Skeletal muscle tissue (tissue), 4 donors: ENCODE results near the gene MRPS12. TPM values are rescaled to one million over a fixed set of nuclear protein-coding genes. Genes with fewer than 3 reads are reported as not detected.

Source experiments
- H3K27ac ChIP-seq: one replicate; pipeline ENCODE4 v1.7.0; 2013; ENCODE audit warnings: mild to moderate bottlenecking, low read depth, low read length, inconsistent platforms
- H3K27me3 ChIP-seq, 3 donors: one replicate each; pipeline ENCODE4 v1.7.0; 2013; ENCODE audit warnings: low read length in 3 of 3; ENCODE audit not compliant: control insufficient read depth in 3 of 3, insufficient read depth in 3 of 3
- H3K36me3 ChIP-seq, 3 donors: one replicate each; pipeline ENCODE4 v1.7.0; 2013; ENCODE audit warnings: low read length in 3 of 3; ENCODE audit not compliant: control insufficient read depth in 3 of 3, insufficient read depth in 3 of 3
- H3K4me1 ChIP-seq, 3 donors: one replicate each; pipeline ENCODE4 v1.7.0; 2013; ENCODE audit warnings: low read length in 3 of 3, mild to moderate bottlenecking in 3 of 3; ENCODE audit not compliant: control insufficient read depth in 3 of 3, insufficient read depth in 3 of 3
- H3K4me3 ChIP-seq, 3 donors: one replicate each; pipeline ENCODE4 v1.7.0; 2013; ENCODE audit warnings: low read length in 3 of 3
- H3K9ac ChIP-seq, 3 donors: one replicate each; pipeline ENCODE4 v1.7.0; 2013; ENCODE audit warnings: low read length in 3 of 3, mild to moderate bottlenecking in 3 of 3, moderate library complexity in 2 of 3, low read depth in 1 of 3
- H3K9me3 ChIP-seq, 3 donors: one replicate each; pipeline ENCODE4 v1.7.0; 2013; ENCODE audit warnings: low read length in 3 of 3; ENCODE audit not compliant: control insufficient read depth in 3 of 3
- total RNA-seq: library from RNA; depleted of rRNA; stranded (reverse); fragments of >200 nt; gene quantifications from one replicate; pipeline ENCODE4 v1.2.3, GENCODE V29; 2014
- donor health status: Osteomylitis.

Gene MRPS12
- total RNA-seq, 1 donor from 2014 or later, result 21.9 TPM

GRCh38 chr19:38980583-38981374, 50.0 kb downstream of the MRPS12 start:
- peaks cover 0 to 8% (median 6%) of the 10 kb centered on the region in 3 donors for H3K4me1 ChIP-seq
- H3K4me3 ChIP-seq, result peak overlapping the region in 1 of 3 donors; percentile 14
- H3K27me3 ChIP-seq, result peaks cover 7 to 13% (median 10%) of the 10 kb centered on the region in 3 donors
- H3K36me3 ChIP-seq, result no peaks in the 10 kb centered on the region
- H3K9me3 ChIP-seq, result peaks cover 6 to 7% (median 7%) of the 10 kb centered on the region in 3 donors
- no peak overlapping the region for H3K9ac ChIP-seq
- no peak overlapping the region for H3K27ac ChIP-seq

Other genes with a start within 250 kb of the MRPS12 start
- 0.52 TPM for gene CAPN12, start 186.5 kb upstream of the MRPS12 start, total RNA-seq
- gene LGALS7, start 157.4 kb upstream of the MRPS12 start, total RNA-seq, result 1.0 TPM
- not detected for gene LGALS7B, start 141.7 kb upstream of the MRPS12 start, total RNA-seq
- gene LGALS4, start 118.0 kb upstream of the MRPS12 start, total RNA-seq, result not detected
- 36.5 TPM for gene ECH1, start 99.2 kb upstream of the MRPS12 start, total RNA-seq
- gene HNRNPL, start 81.0 kb upstream of the MRPS12 start, total RNA-seq, result 195 TPM
- 3.7 TPM for gene RINL, start 52.7 kb upstream of the MRPS12 start, total RNA-seq
- 125 TPM for gene SIRT2, start 31.3 kb upstream of the MRPS12 start, total RNA-seq
- 4.7 TPM for gene NFKBIB, start 31.0 kb upstream of the MRPS12 start, total RNA-seq
- gene CCER2, start 18.8 kb upstream of the MRPS12 start, total RNA-seq, result 1.0 TPM
- 11.5 TPM for gene SARS2, start 181 bp upstream of the MRPS12 start, total RNA-seq
- 15.1 TPM for gene FBXO17, start 44.8 kb downstream of the MRPS12 start, total RNA-seq
- 1.0 TPM for gene FBXO27, start 101.6 kb downstream of the MRPS12 start, total RNA-seq
- not detected for gene ACP7, start 153.4 kb downstream of the MRPS12 start, total RNA-seq
- 2.1 TPM for gene PAK4, start 194.8 kb downstream of the MRPS12 start, total RNA-seq